Mesenchymal stem cell (in vitro differentiated cells and primary cell): ENCODE results near the gene SPATS2L.
A peak's percentile ranks its signal among the peaks of the same experiment; 100 is the strongest.

Experiments used
- DNase-seq: peaks from one replicate; pipeline ENCODE4 v3.0.0-alpha.2; 2013
- H2AFZ ChIP-seq: one replicate; pipeline ENCODE4 v1.6.1; 2013; ENCODE audit warnings: low read depth, mild to moderate bottlenecking, control low read depth, inconsistent platforms, low read length, moderate library complexity
- H2AK5ac ChIP-seq: 2 replicates; pipeline ENCODE4 v1.6.1; 2013; ENCODE audit warnings: low read length, moderate library complexity, mild to moderate bottlenecking, inconsistent platforms; ENCODE audit not compliant: severe bottlenecking
- H2BK120ac ChIP-seq: one replicate; pipeline ENCODE4 v1.6.1; 2013; ENCODE audit warnings: low read depth, mild to moderate bottlenecking, inconsistent platforms, low read length, moderate library complexity
- H2BK12ac ChIP-seq, 2 experiments: one replicate each; pipeline ENCODE4 v1.6.1; 2013; ENCODE audit warnings: inconsistent platforms in 2 of 2, low read length in 2 of 2, mild to moderate bottlenecking in 2 of 2, moderate library complexity in 2 of 2, control low read depth in 1 of 2
- H2BK15ac ChIP-seq: one replicate; pipeline ENCODE4 v1.6.1; 2013; ENCODE audit warnings: mild to moderate bottlenecking, low read depth, inconsistent platforms; ENCODE audit not compliant: poor library complexity, severe bottlenecking
- H2BK5ac ChIP-seq: 2 replicates; pipeline ENCODE4 v1.6.1; 2013; ENCODE audit warnings: low read depth, mild to moderate bottlenecking, low read length, control low read depth, inconsistent platforms; ENCODE audit not compliant: poor library complexity, severe bottlenecking
- H3K14ac ChIP-seq, 2 experiments: one replicate each; pipeline ENCODE4 v1.6.1; 2013; ENCODE audit warnings: inconsistent platforms in 2 of 2, low read length in 2 of 2, control low read depth in 1 of 2, mild to moderate bottlenecking in 1 of 2, moderate library complexity in 1 of 2
- H3K18ac ChIP-seq, 2 experiments: one replicate each; pipeline ENCODE4 v1.6.1; 2013; ENCODE audit warnings: inconsistent platforms in 2 of 2, low read length in 2 of 2, control low read depth in 1 of 2, low read depth in 1 of 2, mild to moderate bottlenecking in 1 of 2
- H3K23ac ChIP-seq, 2 experiments: one replicate each; pipeline ENCODE4 v1.6.1; 2013; ENCODE audit warnings: inconsistent platforms in 2 of 2, low read length in 2 of 2, mild to moderate bottlenecking in 2 of 2, moderate library complexity in 2 of 2, control low read depth in 1 of 2
- H3K27ac ChIP-seq: 2 replicates; pipeline ENCODE4 v1.5.1; 2013; ENCODE audit warnings: mild to moderate bottlenecking, moderate library complexity, low read length, control low read depth, inconsistent platforms; ENCODE audit not compliant: poor library complexity, severe bottlenecking
- H3K27me3 ChIP-seq, 2 experiments: 2 replicates each; pipeline versions ENCODE4 v1.6.1 to v1.7.0; 2013; ENCODE audit warnings: low read length in 2 of 2, mild to moderate bottlenecking in 2 of 2, moderate library complexity in 2 of 2, control low read depth in 1 of 2, inconsistent platforms in 1 of 2; ENCODE audit not compliant: control insufficient read depth in 1 of 2, insufficient read depth in 1 of 2
- H3K36me3 ChIP-seq, 2 experiments: 2 replicates each; pipeline versions ENCODE4 v1.6.1 to v1.7.0; 2013; ENCODE audit warnings: low read length in 2 of 2, control low read depth in 1 of 2, inconsistent platforms in 1 of 2, low read depth in 1 of 2, mild to moderate bottlenecking in 1 of 2; ENCODE audit not compliant: insufficient read depth in 2 of 2, control insufficient read depth in 1 of 2
- H3K4ac ChIP-seq, 2 experiments: one replicate each; pipeline ENCODE4 v1.6.1; 2013; ENCODE audit warnings: inconsistent platforms in 2 of 2, low read length in 2 of 2, mild to moderate bottlenecking in 2 of 2, moderate library complexity in 2 of 2, control low read depth in 1 of 2, low read depth in 1 of 2
- H3K4me1 ChIP-seq: 2 replicates; pipeline ENCODE4 v1.6.1; 2013; ENCODE audit warnings: low read depth, low read length, control low read depth; ENCODE audit not compliant: control insufficient read depth, insufficient read depth
- H3K4me2 ChIP-seq: 2 replicates; pipeline ENCODE4 v1.6.1; 2013; ENCODE audit warnings: low read length, mild to moderate bottlenecking, inconsistent platforms; ENCODE audit not compliant: poor library complexity, severe bottlenecking
- H3K4me3 ChIP-seq, 2 experiments: 2 replicates each; pipeline versions ENCODE4 v1.5.1 to v1.7.0; 2013; ENCODE audit warnings: low read length in 2 of 2, mild to moderate bottlenecking in 2 of 2, control low read depth in 1 of 2, low read depth in 1 of 2; ENCODE audit not compliant: insufficient read depth in 1 of 2
- H3K79me1 ChIP-seq: replicated peaks from 2 replicates; pipeline ENCODE4 v1.6.1; 2013; ENCODE audit warnings: mild to moderate bottlenecking, control low read depth, low read length, inconsistent platforms; ENCODE audit not compliant: poor library complexity, severe bottlenecking
- H3K9ac ChIP-seq: 2 replicates; pipeline ENCODE4 v1.7.0; 2013; ENCODE audit warnings: mild to moderate bottlenecking, low read length, moderate library complexity
- H3K9me3 ChIP-seq: 2 replicates; pipeline ENCODE4 v1.7.0; 2013; ENCODE audit warnings: mild to moderate bottlenecking, low read length; ENCODE audit not compliant: control insufficient read depth
- H4K8ac ChIP-seq: one replicate; pipeline ENCODE4 v1.6.1; 2013; ENCODE audit warnings: inconsistent platforms, mild to moderate bottlenecking, low read length, moderate library complexity
- H4K91ac ChIP-seq: one replicate; pipeline ENCODE4 v1.6.1; 2013; ENCODE audit warnings: mild to moderate bottlenecking, low read length, inconsistent platforms
- WGBS: methylation state at CpG from one replicate; pipeline ENCODE4 v1.1.7; 2013; ENCODE audit warnings: mixed read lengths; 5-methylcytosine and 5-hydroxymethylcytosine counted together

Gene SPATS2L

DNA sequence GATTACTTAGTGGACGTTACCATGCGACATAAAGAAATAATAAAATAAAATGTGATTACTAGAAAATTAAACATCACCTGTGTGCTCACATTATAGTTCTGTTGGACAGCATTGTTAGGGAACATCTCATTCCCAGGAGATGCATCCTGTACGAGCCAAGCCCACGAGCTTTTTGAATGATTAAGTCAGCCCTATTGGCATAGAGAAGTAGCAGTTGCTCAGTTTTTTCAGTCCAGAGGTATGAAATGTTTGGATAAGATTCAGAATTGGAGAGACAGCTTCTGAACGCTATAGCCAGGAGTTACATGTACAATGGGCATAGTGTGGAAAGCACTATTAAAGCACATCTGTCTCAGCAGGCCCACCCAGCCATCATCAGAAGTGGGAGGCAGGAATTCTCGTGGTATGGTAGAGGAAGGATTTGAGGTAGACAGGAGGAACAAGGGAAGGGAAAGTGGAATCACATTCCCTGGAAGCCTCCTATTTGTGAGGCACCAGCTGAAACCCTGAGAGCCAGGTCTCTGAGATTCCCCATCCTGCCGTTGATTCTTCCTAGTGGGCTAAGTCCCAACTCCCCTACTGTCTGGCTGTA, 8.6 kb downstream of the SPATS2L start:
- no peak overlapping the region for H3K27ac ChIP-seq
- H3K4ac ChIP-seq: no peak overlapping the region
- H3K18ac ChIP-seq: no peak overlapping the region
- H2AFZ ChIP-seq: no peak overlapping the region
- no peak overlapping the region for H2BK15ac ChIP-seq
- no peak overlapping the region for H3K14ac ChIP-seq
- WGBS: 82% methylated on average over 5 of the region's 7 CpGs
- no peaks in the 10 kb centered on the region for H3K9me3 ChIP-seq
- no peak for DNase-seq
- H3K4me1 ChIP-seq: peaks cover 10% of the 10 kb centered on the region
- no peak overlapping the region for H4K91ac ChIP-seq
- H3K9ac ChIP-seq: no peak overlapping the region
- no peaks in the 10 kb centered on the region for H3K36me3 ChIP-seq
- H3K23ac ChIP-seq: no peak overlapping the region
- no peak overlapping the region for H3K4me3 ChIP-seq
- H3K27me3 ChIP-seq: no peaks in the 10 kb centered on the region
- no peak overlapping the region for H2BK5ac ChIP-seq
- peak overlapping the region; percentile 55 for H2AK5ac ChIP-seq
- peak overlapping the region in 1 of 2 experiments; percentile 12 for H2BK12ac ChIP-seq
- no peak overlapping the region for H4K8ac ChIP-seq
- no peak overlapping the region for H3K4me2 ChIP-seq
- no peak overlapping the region for H2BK120ac ChIP-seq
- no peaks in the 10 kb centered on the region for H3K79me1 ChIP-seq

GRCh38 chr2:200317975-200318374, 11.5 kb downstream of the SPATS2L start:
- no peak overlapping the region for H2AFZ ChIP-seq
- no peak overlapping the region for H2BK120ac ChIP-seq
- no peak overlapping the region for H2BK5ac ChIP-seq
- no peaks in the 10 kb centered on the region for H3K9me3 ChIP-seq
- no peak overlapping the region for H4K8ac ChIP-seq
- no peak overlapping the region for H4K91ac ChIP-seq
- no peak overlapping the region for H3K9ac ChIP-seq
- no peak overlapping the region for H3K14ac ChIP-seq
- no peak overlapping the region for H2AK5ac ChIP-seq
- no peak overlapping the region for H3K18ac ChIP-seq
- no peak overlapping the region for H2BK12ac ChIP-seq
- no peak overlapping the region for H3K4me2 ChIP-seq
- no peaks in the 10 kb centered on the region for H3K79me1 ChIP-seq
- no peak overlapping the region for H3K4me3 ChIP-seq
- H3K36me3 ChIP-seq: no peaks in the 10 kb centered on the region
- H3K27me3 ChIP-seq: no peaks in the 10 kb centered on the region
- no peak for DNase-seq
- peaks cover 12% of the 10 kb centered on the region for H3K4me1 ChIP-seq
- H3K4ac ChIP-seq: no peak overlapping the region
- H3K23ac ChIP-seq: no peak overlapping the region
- no peak overlapping the region for H3K27ac ChIP-seq
- WGBS: 35% methylated on average over 3 of the region's 3 CpGs
- H2BK15ac ChIP-seq: no peak overlapping the region

DNA sequence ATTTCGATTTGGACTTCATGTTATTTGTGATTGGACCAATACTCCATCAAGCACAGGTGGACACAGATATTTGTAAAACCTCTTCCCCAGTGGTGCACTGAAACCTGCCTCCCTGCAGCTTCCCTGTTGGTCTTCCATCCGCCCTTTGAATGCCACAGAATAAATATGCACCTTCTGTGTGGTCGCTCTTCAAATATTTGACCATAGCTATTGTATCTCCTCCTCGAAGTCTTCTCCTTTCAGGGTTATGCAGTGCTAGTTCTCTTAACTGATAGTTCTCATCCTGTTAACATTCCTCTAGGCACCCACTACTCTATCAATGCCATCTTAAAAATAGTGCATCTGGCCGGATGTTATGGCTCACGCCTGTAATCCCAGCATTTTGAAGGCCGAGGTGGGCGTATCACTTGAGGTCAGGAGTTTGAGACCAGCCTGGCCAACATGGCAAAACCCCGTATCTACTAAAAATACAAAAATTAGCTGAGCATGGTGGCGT, 12.5 kb downstream of the SPATS2L start:
- H3K4me1 ChIP-seq: peaks cover 12% of the 10 kb centered on the region
- H3K27ac ChIP-seq: peak overlapping the region; percentile 10
- no peaks in the 10 kb centered on the region for H3K27me3 ChIP-seq
- H3K9me3 ChIP-seq: no peaks in the 10 kb centered on the region
- WGBS: 67% methylated on average over 10 of the region's 10 CpGs
- no peak overlapping the region for H2BK15ac ChIP-seq
- DNase-seq: no peak
- H2BK120ac ChIP-seq: no peak overlapping the region
- H3K9ac ChIP-seq: no peak overlapping the region
- no peak overlapping the region for H2BK12ac ChIP-seq
- H3K36me3 ChIP-seq: no peaks in the 10 kb centered on the region
- peak overlapping the region; percentile 40 for H2AK5ac ChIP-seq
- no peak overlapping the region for H2BK5ac ChIP-seq
- no peaks in the 10 kb centered on the region for H3K79me1 ChIP-seq
- peak overlapping the region in 1 of 2 experiments; percentile 4 for H3K18ac ChIP-seq
- no peak overlapping the region for H3K4me2 ChIP-seq
- no peak overlapping the region for H3K23ac ChIP-seq
- peak overlapping the region in 1 of 2 experiments; percentile 16 for H3K4ac ChIP-seq
- H3K14ac ChIP-seq: no peak overlapping the region
- peak overlapping the region; percentile 12 for H4K8ac ChIP-seq
- H4K91ac ChIP-seq: no peak overlapping the region
- H3K4me3 ChIP-seq: no peak overlapping the region
- no peak overlapping the region for H2AFZ ChIP-seq

- Histone ChIP-seq H2BK5ac (no peak overlapping the region), H3K27ac (peak overlapping the region; percentile 84), H2BK12ac (no peak overlapping the region), H3K4ac (peak overlapping the region in 1 of 2 experiments; percentile 16), H3K27me3 (no peaks in the 10 kb centered on the region), H3K79me1 (no peaks in the 10 kb centered on the region), H3K4me2 (no peak overlapping the region), H3K9me3 (no peaks in the 10 kb centered on the region), H2AK5ac (no peak overlapping the region), H4K91ac (no peak overlapping the region), H3K14ac (no peak overlapping the region), H3K9ac (peak overlapping the region; percentile 51), H3K23ac (no peak overlapping the region), H2BK15ac (no peak overlapping the region), H3K4me3 (no peak overlapping the region), H3K36me3 (no peaks in the 10 kb centered on the region), H3K18ac (no peak overlapping the region), H2AFZ (no peak overlapping the region), H3K4me1 (peaks cover 12% of the 10 kb centered on the region), H2BK120ac (no peak overlapping the region), H4K8ac (no peak overlapping the region)
- DNase-seq: peak; percentile 78
- 61% methylated on average over 2 of the region's 4 CpGs for WGBS
These were observed 13.2 kb downstream of the SPATS2L start for GRCh38 chr2:200319548-200320337.
